GM18909 (cell line): ENCODE results near the gene APOBEC3B.
"Not testable (repeated sequence)": the region's sequence is repeated elsewhere in the genome, so short reads cannot be mapped to it uniquely, and the experiment has no call there.

Experiments
- ATAC-seq: cut with Tn5 transposase; IDR thresholded peaks from one replicate; pipeline ENCODE4 v1.9.1; 2021; ENCODE audit warnings: mild to moderate bottlenecking; ENCODE audit not compliant: unreplicated experiment, poor library complexity

The APOBEC3B gene

GRCh38 chr22:38950527-38951295 lies 31.4 kb upstream of the APOBEC3B start:
- no peak for ATAC-seq

DNA sequence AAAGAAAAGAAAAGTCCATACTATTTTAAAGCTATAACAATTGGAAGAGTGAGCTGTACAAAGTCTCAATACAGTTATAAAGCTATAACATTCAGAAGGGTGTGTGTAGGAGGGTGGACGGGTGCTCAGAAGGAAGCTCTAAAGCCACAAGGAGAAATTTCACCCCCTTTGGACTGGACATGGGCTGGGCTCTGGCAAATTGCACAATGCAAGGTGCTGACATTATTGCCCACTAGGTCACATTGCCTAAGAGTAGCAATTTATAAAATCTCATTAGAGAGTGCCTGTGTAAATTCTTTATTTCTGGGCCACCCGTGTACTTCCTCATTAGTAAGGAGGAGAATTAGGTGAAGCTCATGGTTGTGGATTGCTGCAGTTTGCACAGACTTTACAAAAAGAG lies 30.4 kb upstream of the APOBEC3B start:
- ATAC-seq = no peak

DNA sequence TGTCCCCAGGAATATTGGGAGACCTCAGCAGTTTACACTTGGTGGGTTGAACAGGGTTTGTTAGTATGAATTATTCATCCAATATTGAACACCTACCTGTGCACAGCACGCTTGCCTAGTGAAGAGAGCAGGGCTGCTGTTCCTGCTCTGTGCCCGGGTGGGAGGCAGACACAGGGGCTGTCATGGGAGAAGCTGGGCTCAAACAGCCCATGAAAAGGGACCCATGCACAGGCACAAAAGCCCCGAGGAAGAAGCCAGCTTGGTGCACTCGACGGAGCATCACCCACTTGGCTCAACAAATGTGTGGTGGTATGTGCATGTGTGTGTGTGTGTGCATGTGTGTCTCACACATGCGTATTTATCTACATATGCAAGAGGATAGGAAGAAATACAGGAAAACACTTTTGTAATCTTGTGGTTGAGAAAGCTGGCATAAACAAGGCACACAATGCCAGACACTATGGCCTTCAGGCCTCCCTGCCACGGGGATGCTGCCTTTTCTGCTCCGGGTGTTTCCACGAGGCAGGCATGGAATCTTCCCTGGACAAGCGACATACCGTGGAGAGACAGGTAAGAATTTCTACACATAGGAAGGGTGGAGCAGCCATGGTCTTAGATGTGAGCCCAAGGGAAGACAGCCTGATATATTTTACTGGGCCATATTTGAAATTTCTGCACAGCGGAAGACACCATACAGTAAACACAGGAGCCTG lies 29.7 kb upstream of the APOBEC3B start:
- ATAC-seq = no peak

DNA sequence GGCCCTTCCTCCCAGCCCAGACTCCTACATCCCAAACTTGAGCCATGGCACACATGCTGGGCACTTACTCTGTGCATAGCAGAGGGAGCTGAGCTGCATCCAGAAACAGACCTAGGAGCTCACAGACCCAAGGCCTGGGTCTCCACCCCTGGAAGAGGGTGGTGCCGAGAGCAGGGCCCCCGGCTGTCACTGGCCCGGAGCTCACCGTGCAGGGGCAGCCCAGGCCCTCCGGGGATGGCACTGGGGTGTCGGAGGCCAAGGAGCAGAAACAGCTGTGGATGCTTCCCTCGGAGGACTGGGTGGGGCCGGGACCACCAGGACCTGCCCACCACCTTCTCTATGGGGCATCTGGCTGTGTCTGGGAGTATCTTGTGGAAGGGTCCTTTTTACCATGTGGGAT lies 29.1 kb upstream of the APOBEC3B start:
- no peak for ATAC-seq

DNA sequence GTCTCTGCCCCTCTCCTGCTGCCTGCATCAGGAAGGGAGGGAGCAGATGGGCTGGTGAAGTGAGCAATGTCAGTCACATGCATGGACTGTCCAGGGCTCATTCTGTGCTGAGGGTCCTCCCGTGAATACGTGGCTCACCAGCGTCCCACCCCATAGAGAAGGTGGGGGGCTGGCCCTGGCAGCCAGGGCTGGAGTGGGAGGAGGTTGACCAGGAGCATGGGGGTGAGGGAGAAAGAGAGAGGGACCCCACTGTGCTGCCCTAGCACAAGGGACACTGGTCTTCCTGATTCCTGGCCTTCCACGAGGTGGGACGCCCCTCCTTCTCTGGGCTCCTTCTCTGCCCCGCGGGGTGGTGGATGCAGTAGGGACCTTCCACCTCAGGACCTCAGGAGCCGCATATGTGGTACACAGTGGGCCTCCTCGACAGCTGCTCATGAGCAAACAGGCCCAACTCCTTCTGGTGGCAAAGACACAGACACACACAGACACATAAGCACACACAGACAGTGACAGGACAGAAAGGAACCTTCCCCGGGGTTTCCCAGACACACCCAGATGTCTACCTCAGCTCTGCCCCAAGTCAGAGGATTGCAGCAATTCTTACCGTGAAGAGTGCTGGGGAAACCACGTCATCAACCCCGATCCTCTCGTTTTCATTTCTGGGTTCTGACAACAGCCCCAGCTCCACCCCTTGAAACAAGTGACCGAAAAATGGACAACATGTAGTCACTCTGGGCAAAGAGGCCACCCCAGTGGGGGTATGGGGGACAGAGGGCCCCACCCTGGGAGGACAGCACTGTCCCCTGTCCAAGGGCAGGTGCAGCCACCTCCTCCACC lies 28.4 kb upstream of the APOBEC3B start:
- ATAC-seq = peak; percentile 70

- no peak for ATAC-seq
Observed at GRCh38 chr22:38954414-38955043, 27.6 kb upstream of the APOBEC3B start.

GRCh38 chr22:38955250-38955905 lies 26.8 kb upstream of the APOBEC3B start:
- no peak for ATAC-seq

DNA sequence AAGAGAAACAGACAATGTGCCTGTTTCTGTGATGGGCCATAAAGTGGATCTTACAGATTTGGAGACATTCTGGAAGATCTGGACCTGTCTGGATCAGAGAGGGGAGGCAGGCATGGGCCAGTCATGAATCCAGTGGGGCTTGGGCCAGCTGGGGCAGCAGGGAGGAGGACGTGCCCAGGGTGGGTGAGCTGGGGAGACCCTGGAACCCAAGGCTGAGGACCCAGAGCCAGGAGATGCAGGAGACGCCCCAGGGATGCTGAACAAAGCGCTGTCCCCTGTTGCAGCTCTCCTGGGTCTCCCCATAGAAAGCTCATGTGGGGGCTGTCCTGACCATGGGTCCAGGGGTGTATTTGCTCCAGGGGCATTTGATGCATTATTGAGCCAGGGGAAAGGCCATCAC lies 26.2 kb upstream of the APOBEC3B start:
- ATAC-seq = no peak

GRCh38 chr22:38956551-38956950 lies 25.6 kb upstream of the APOBEC3B start:
- ATAC-seq = no peak

GRCh38 chr22:38957046-38957770 lies 24.9 kb upstream of the APOBEC3B start, which contains the start of gene APOBEC3A:
APOBEC3A (plus strand) TSS chr22:38957609; CDS start chr22:38957692, 83 bp downstream.
- no peak for ATAC-seq

DNA sequence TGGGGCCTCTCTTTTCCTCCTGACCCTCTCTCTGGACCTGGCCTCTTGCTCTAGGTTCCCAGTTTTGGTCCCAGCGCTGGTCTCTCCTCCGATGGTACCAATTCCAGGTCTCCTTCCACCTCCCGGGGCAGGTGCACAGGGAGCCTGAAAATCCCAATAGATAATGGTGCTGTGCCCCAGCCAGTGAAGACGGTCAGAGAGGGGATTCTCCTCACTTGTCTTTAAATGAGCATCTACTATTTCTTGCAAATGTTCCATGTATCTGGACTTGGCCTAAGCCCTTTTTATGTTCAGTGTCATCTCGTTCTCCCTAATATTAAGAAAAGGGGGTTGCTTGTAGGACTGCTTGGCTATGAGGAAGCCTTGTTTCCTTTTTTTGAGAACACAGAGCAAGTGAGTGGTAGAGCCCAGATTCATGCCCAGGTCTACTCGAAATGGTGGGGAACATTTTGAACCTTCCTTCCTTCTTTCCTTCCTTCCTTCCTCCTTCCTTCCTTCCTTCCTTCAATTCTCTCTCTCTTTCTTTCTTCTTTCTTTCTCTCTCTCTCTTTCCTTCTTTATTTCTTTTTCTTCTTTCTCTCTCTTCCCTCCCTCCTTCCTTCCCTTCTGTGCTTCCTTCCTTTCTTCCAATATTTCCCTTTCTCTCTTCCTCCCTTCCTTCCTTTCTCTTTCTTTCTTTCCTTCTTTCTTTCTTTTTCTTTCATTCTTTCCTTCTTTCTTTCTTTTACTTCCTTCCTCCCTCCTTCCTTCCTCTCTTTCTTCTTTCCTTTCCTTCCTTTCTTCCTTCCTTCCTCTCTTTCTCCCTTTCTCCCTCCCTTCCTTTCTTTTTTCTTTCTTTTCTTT lies 24.1 kb upstream of the APOBEC3B start:
- no peak for ATAC-seq

DNA sequence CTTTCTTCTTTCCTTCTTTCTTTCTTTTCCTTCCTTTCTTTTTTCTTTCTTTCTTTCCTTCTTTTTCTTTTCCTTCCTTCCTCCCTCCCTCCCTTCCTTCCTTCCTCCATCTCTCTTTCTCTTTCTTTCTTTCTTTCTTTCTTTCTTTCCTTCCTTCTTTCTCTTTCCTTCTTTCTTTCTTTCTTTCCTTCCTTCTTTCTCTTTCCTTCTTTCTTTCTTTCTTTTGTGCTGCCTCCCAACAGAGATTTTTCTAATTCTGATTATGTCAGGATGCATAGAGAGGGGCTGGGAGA lies 23.6 kb upstream of the APOBEC3B start:
- ATAC-seq = not testable (repeated sequence)

GRCh38 chr22:38959590-38959989 lies 22.6 kb upstream of the APOBEC3B start:
- no peak for ATAC-seq

- not testable (repeated sequence) for ATAC-seq
Observed at GRCh38 chr22:38960673-38961072, 21.5 kb upstream of the APOBEC3B start.

GRCh38 chr22:38963291-38963738 lies 18.8 kb upstream of the APOBEC3B start:
- not testable (repeated sequence) for ATAC-seq

- ATAC-seq = no peak
Observed at GRCh38 chr22:38963872-38964271, 18.3 kb upstream of the APOBEC3B start.

- ATAC-seq = no peak
Observed at GRCh38 chr22:38964306-38964705, 17.8 kb upstream of the APOBEC3B start.

DNA sequence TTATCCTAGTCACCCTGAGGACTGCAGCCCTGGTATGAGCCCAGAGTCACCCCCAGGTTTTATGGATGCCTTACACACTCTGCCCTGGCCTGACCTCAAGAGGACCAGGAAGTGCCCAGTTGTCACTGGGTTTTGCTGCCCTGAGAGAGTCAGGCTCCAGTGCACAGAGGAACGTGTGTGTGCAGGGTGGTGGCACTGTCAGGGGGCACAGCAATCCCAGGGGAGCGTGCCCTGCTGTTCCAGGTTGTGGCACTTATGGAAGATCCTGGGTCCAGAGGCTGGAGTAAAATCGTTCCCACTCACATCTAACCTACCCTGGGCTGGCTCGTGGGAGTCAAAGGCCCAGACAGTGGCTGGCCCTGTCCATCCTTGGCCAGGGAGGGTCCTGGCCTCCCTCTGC lies 17.2 kb upstream of the APOBEC3B start:
- no peak for ATAC-seq
